HCT116 (cell line): ENCODE results near the gene DOP1B. TPM values are rescaled to one million over a fixed set of nuclear protein-coding genes. Genes with fewer than 3 reads are reported as not detected.

Experiments used
- ATAC-seq: fragments of 200-7000 bp; cut with Tn5 transposase; 2 replicates; pipeline ENCODE4 v1.9.1; 2020; ENCODE audit warnings: mild to moderate bottlenecking, moderate library complexity
- BruUV-seq: library from RNA; stranded (reverse); fragments of 400-500 nt; replicated peaks from 2 replicates; lab custom pipeline; 2021; lab: Mats Ljungman, UMichigan
- CTCF ChIA-PET: fragments of 300-600 bp; sonication (Branson Sonifier 250); formaldehyde crosslinking; loops from one replicate; lab custom pipeline; 2021; ENCODE audit warnings: antibody characterized with exemption; lab: Charles Lee
- POLR2A ChIA-PET: fragments of 300-600, 350-600 bp; sonication (Branson Sonifier 250); formaldehyde crosslinking; loops from one replicate; lab custom pipeline; 2021; ENCODE audit warnings: antibody characterized with exemption; lab: Charles Lee
- RAD21 ChIA-PET, 2 experiments: fragments of 300-600 bp; sonication (Branson Sonifier 250); formaldehyde crosslinking; loops; one replicate each; lab custom pipeline; 2023; ENCODE audit warnings: low total read pairs in 2 of 2; ENCODE audit not compliant: uncharacterized antibody in 2 of 2, unreplicated experiment in 2 of 2, low non-redundant PET in 1 of 2; lab: Charles Lee
- DNase-seq: peaks from one replicate; pipeline ENCODE4 v3.0.0-alpha.2; 2010; ENCODE audit warnings: low read depth, low spot score
- H2AFZ ChIP-seq: fragments of 200-600 bp; shearing (Covaris generic), sonication (generic); 2 replicates; pipeline ENCODE4 v1.6.1; 2017; ENCODE audit warnings: low read depth, mixed run types, mixed read lengths, antibody characterized with exemption, low read length; ENCODE audit not compliant: poor library complexity, severe bottlenecking
- H3K27ac ChIP-seq: 2 replicates; pipeline ENCODE4 v1.5.1; 2012; ENCODE audit warnings: low read depth, low read length
- H3K27me3 ChIP-seq: fragments of 200-600 bp; sonication (generic); 2 replicates; pipeline ENCODE4 v1.6.1; 2016; ENCODE audit warnings: mixed run types, low read length, mixed read lengths; ENCODE audit not compliant: insufficient read depth
- H3K36me3 ChIP-seq, 2 experiments: fragments of 200-500 bp in 1 of 2; fragments of 200-600 bp in 1 of 2; sonication (Bioruptor generic) in 1 of 2; sonication (generic) in 1 of 2; 2 replicates each; pipeline versions ENCODE4 v1.5.1 to v1.6.1; 2014 to 2016; ENCODE audit warnings: low read length in 2 of 2, inconsistent platforms in 1 of 2, mixed read lengths in 1 of 2, mixed run types in 1 of 2; ENCODE audit not compliant: insufficient read depth in 2 of 2, control insufficient read depth in 1 of 2
- H3K4me1 ChIP-seq, 2 experiments: fragments of 200-600 bp in 1 of 2; sonication (generic) in 1 of 2; 2 replicates each; pipeline versions ENCODE4 v1.5.1 to v1.6.1; 2012 to 2017; ENCODE audit warnings: low read length in 2 of 2, inconsistent platforms in 1 of 2, mild to moderate bottlenecking in 1 of 2, mixed read lengths in 1 of 2, mixed run types in 1 of 2, moderate library complexity in 1 of 2; ENCODE audit not compliant: insufficient read depth in 2 of 2, control insufficient read depth in 1 of 2
- H3K4me2 ChIP-seq: fragments of 200-600 bp; sonication (generic); 2 replicates; pipeline ENCODE4 v1.6.1; 2017; ENCODE audit warnings: mixed run types, low read length, mixed read lengths
- H3K4me3 ChIP-seq, 2 experiments: fragments of 200-600 bp in 1 of 2; sonication (generic) in 1 of 2; replicated peaks in 1 of 2; 2 replicates each; pipeline ENCODE4 v1.5.1; 2011 to 2016; ENCODE audit warnings: low read length in 2 of 2, control low read depth in 1 of 2, low read depth in 1 of 2, mild to moderate bottlenecking in 1 of 2, mixed read lengths in 1 of 2, mixed run types in 1 of 2
- H3K79me2 ChIP-seq: fragments of 200-600 bp; sonication (generic); 2 replicates; pipeline ENCODE4 v1.6.1; 2017; ENCODE audit warnings: mild to moderate bottlenecking, mixed run types, low read length, moderate library complexity, mixed read lengths; ENCODE audit not compliant: insufficient read depth
- H3K9ac ChIP-seq: fragments of 200-600 bp; sonication (generic); 2 replicates; pipeline ENCODE4 v1.6.1; 2016; ENCODE audit warnings: low read length, mixed read lengths
- H3K9me2 ChIP-seq: fragments of 200-600 bp; sonication (generic), shearing (Covaris generic); 2 replicates; pipeline ENCODE4 v1.6.1; 2017; ENCODE audit warnings: mixed run types, mild to moderate bottlenecking, moderate library complexity; ENCODE audit not compliant: insufficient read depth
- H3K9me3 ChIP-seq, 2 experiments: fragments of 200-500 bp in 1 of 2; fragments of 200-600 bp in 1 of 2; sonication (Bioruptor generic) in 1 of 2; sonication (generic) in 1 of 2; 2 replicates each; pipeline ENCODE4 v1.6.1; 2014 to 2017; ENCODE audit warnings: low read length in 2 of 2, mixed read lengths in 2 of 2, inconsistent platforms in 1 of 2, low read depth in 1 of 2, mild to moderate bottlenecking in 1 of 2, mixed run types in 1 of 2, moderate library complexity in 1 of 2; ENCODE audit not compliant: control insufficient read depth in 1 of 2, insufficient read depth in 1 of 2
- H4K20me1 ChIP-seq: fragments of 200-600 bp; sonication (generic), shearing (Covaris generic); 2 replicates; pipeline ENCODE4 v1.6.1; 2017; ENCODE audit warnings: mixed run types, mild to moderate bottlenecking, moderate library complexity; ENCODE audit not compliant: insufficient read depth
- CTCF ChIP-seq, 3 experiments: fragments of 200-600 bp in 1 of 3; sonication (generic) in 1 of 3; IDR thresholded peaks in 2 of 3; conservative IDR thresholded peaks in 1 of 3; 2 replicates each; pipeline ENCODE4 v1.5.1; 2012 to 2017; ENCODE audit warnings: low read depth in 2 of 3, low read length in 2 of 3, antibody characterized with exemption in 1 of 3, borderline replicate concordance in 1 of 3, control low read depth in 1 of 3, mild to moderate bottlenecking in 1 of 3, mixed read lengths in 1 of 3, mixed run types in 1 of 3, moderate library complexity in 1 of 3; ENCODE audit not compliant: insufficient read depth in 1 of 3
- ELF1 ChIP-seq: IDR thresholded peaks from 2 replicates; pipeline ENCODE4 v1.6.1; 2012; ENCODE audit warnings: low read depth, borderline replicate concordance
- SIN3A ChIP-seq: IDR thresholded peaks from 2 replicates; pipeline ENCODE4 v1.6.1; 2012; ENCODE audit warnings: low read depth
- ZFX ChIP-seq: fragments of 450-650 bp; IDR thresholded peaks from 2 replicates; pipeline ENCODE4 v1.6.1; 2017
- intact Hi-C: fragments of 100-400 bp; cut with micrococcal nuclease; formaldehyde crosslinking; loops from 2 replicates; pipeline ENCODE4 v1.10.0; 2022
- total RNA-seq: library from RNA; stranded (reverse); gene quantifications from one replicate; pipeline ENCODE4 v1.2.1, GENCODE V29; 2021; ENCODE audit not compliant: unreplicated experiment

Gene DOP1B
- total RNA-seq, 1 experiment from 2014 or later = 15.4 TPM

DNA sequence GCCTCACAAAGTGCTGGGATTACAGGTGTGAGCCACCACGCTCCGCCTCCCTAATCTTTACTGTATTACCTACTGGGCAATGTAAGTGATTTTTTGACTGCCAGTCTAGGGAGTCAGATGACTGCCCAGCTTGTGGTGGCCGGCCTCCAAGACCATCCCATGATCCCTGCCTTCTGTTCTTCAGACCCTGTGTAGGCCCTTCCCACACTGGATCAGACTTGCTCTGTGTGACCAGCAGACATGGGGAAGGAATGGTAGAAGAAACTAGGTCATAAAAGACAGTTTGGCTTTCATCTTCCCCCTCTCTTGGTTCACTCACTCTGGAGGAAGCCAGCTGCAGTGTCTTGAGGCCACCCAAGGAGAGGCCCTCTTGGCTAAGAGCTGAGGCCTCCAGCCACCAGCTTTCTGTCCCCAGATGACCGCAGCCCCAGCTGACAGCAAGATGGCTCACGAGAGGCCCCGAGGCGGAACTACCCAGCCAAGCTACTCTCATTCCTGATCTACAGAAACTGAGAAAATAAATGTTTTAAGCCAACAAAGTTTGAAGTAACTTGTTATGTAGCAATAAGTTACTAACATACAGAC is 36.2 kb upstream of the DOP1B start:
- ChIA-PET POLR2A (no interaction called here), RAD21 (no interaction called here), CTCF (no interaction called here)
- Histone ChIP-seq H3K27me3 (no peaks in the 10 kb centered on the region), H4K20me1 (no peaks in the 10 kb centered on the region), H3K27ac (no peak overlapping the region), H2AFZ (no peak overlapping the region), H3K4me3 (no peak overlapping the region), H3K9ac (no peak overlapping the region), H3K9me3 (no peaks in the 10 kb centered on the region), H3K9me2 (no peaks in the 10 kb centered on the region), H3K4me1 (peaks cover 3 to 4% of the 10 kb centered on the region in 2 experiments; a peak in 1 of 4 replicates), H3K4me2 (no peak overlapping the region), H3K36me3 (no peaks in the 10 kb centered on the region), H3K79me2 (no peaks in the 10 kb centered on the region)
- no TSS peak for BruUV-seq
- ATAC-seq = no peak
- no peak for DNase-seq
- intact Hi-C loops = no loop called here
- TF ChIP-seq ELF1 (no peak), ZFX (no peak)

- H3K9me2 ChIP-seq = no peaks in the 10 kb centered on the region
- ATAC-seq (peak; percentile 74), DNase-seq (no peak)
- H3K9me3 ChIP-seq = no peaks in the 10 kb centered on the region
- no TSS peak for BruUV-seq
- H3K9ac ChIP-seq = no peak overlapping the region
- H3K27me3 ChIP-seq = no peaks in the 10 kb centered on the region
- H3K4me3 ChIP-seq = no peak overlapping the region
- H3K27ac ChIP-seq = no peak overlapping the region
- H2AFZ ChIP-seq = peak overlapping the region; percentile 70
- intact Hi-C loops = no loop called here
- H4K20me1 ChIP-seq = no peaks in the 10 kb centered on the region
- RAD21 ChIA-PET = no interaction called here
- CTCF ChIA-PET = interaction anchor here (0.6 to 2.3 kb wide), 6 partner anchors 9 to 1231 kb away, joined by 3 to 11 read pairs (median 3); no protein-coding TSS in a partner anchor
- 0 out of 2 replicates have a peak overlapping the region, but pooled peaks have one; percentile 31 for H3K4me2 ChIP-seq
- no peaks in the 10 kb centered on the region for H3K36me3 ChIP-seq
- H3K4me1 ChIP-seq = peaks cover 3 to 10% of the 10 kb centered on the region in 2 experiments; a peak in 1 of 4 replicates
- H3K79me2 ChIP-seq = no peaks in the 10 kb centered on the region
- no peak for TF ChIP-seq SIN3A
- TF ChIP-seq CTCF (IDR thresholded peaks at IDR 0.05 in 2 of 3, conservative IDR thresholded peaks at IDR 0.05 in 1 of 3; ENCODE audit: borderline replicate concordance in 1 of 3, insufficient read depth in 1 of 3, low read depth in 2 of 3, low read length in 2 of 3) = peak; percentile 30 to 43 (median 36); a peak in 4 of 6 replicates
- POLR2A ChIA-PET = no interaction called here
Observed at GRCh38 chr21:36122977-36123376, 33.6 kb upstream of the DOP1B start.
